Activated T-helper 9 cell treated with anti-CD3 and anti-CD28 coated beads, Interleukin-2, amount 50 U/mL, for 16 hours (primary cell): ENCODE measurements around the gene ACSBG1.
"Not testable (repeated sequence)": the region's sequence is repeated elsewhere in the genome, so short reads cannot be mapped to it uniquely, and the experiment has no call there.

Source experiments
- DNase-seq: peaks from one replicate; pipeline ENCODE4 v3.0.0-alpha.2; 2020; ENCODE audit warnings: low read depth

ACSBG1 gene

GRCh38 chr15:78167227-78167888, 67.0 kb downstream of the ACSBG1 start:
- no peak for DNase-seq

- DNase-seq: no peak
These were observed 70.4 kb downstream of the ACSBG1 start for GRCh38 chr15:78164010-78164409.

- no peak for DNase-seq
These were observed 72.3 kb downstream of the ACSBG1 start for GRCh38 chr15:78162038-78162437.

- no peak for DNase-seq
These were observed 75.0 kb downstream of the ACSBG1 start for GRCh38 chr15:78159395-78159794.

- DNase-seq: no peak
These were observed 77.2 kb downstream of the ACSBG1 start for GRCh38 chr15:78157203-78157602.

- no peak for DNase-seq
These were observed 77.7 kb downstream of the ACSBG1 start for GRCh38 chr15:78156653-78157052.

- DNase-seq: no peak
These were observed 78.9 kb downstream of the ACSBG1 start for GRCh38 chr15:78155355-78155939.

GRCh38 chr15:78154955-78155354, 79.4 kb downstream of the ACSBG1 start:
- no peak for DNase-seq

- DNase-seq: not testable (repeated sequence)
These were observed 83.3 kb downstream of the ACSBG1 start for GRCh38 chr15:78151075-78151474.

GRCh38 chr15:78149805-78150751, 84.3 kb downstream of the ACSBG1 start:
- DNase-seq: no peak

GRCh38 chr15:78149068-78149804, 85.1 kb downstream of the ACSBG1 start, which contains the start of gene IDH3A:
Gene IDH3A, plus strand, starts transcription at chr15:78149362. Its CDS starts 42 bp downstream, at chr15:78149404.
- peak; percentile 100 for DNase-seq

GRCh38 chr15:78148392-78149067, 85.8 kb downstream of the ACSBG1 start:
- no peak for DNase-seq

- no peak for DNase-seq
These were observed 86.8 kb downstream of the ACSBG1 start for GRCh38 chr15:78147566-78147965.

GRCh38 chr15:78146425-78147154, 87.8 kb downstream of the ACSBG1 start:
- no peak for DNase-seq

- no peak for DNase-seq
These were observed 92.0 kb downstream of the ACSBG1 start for GRCh38 chr15:78142332-78142731.

- DNase-seq: no peak
These were observed 94.1 kb downstream of the ACSBG1 start for GRCh38 chr15:78140292-78140691.

- DNase-seq: no peak
These were observed 94.8 kb downstream of the ACSBG1 start for GRCh38 chr15:78139578-78139977.

GRCh38 chr15:78133801-78134200, 100.6 kb downstream of the ACSBG1 start:
- DNase-seq: no peak

- DNase-seq: peak; percentile 67
These were observed 102.9 kb downstream of the ACSBG1 start, which contains the start of gene CIB2 for GRCh38 chr15:78131295-78132061. Gene CIB2, minus strand, starts transcription at chr15:78131445. Its CDS starts 230 bp downstream, at chr15:78131215.
